Esophagus (tissue), 2 donors: ENCODE data around the gene PTPRF. TPM values are rescaled to one million over a fixed set of nuclear protein-coding genes. Genes with fewer than 3 reads are reported as not detected.

Experiments
- H3K27ac ChIP-seq, 2 donors: one replicate each; pipeline ENCODE4 v1.5.1; 2013; ENCODE audit warnings: low read depth in 2 of 2, mild to moderate bottlenecking in 2 of 2, inconsistent platforms in 1 of 2, low read length in 1 of 2, moderate library complexity in 1 of 2
- H3K27me3 ChIP-seq, 2 donors: one replicate each; pipeline ENCODE4 v1.6.1; 2013; ENCODE audit warnings: low read length in 2 of 2, control low read depth in 1 of 2, mild to moderate bottlenecking in 1 of 2; ENCODE audit not compliant: insufficient read depth in 2 of 2, control insufficient read depth in 1 of 2
- H3K36me3 ChIP-seq, 2 donors: one replicate each; pipeline ENCODE4 v1.6.1; 2013; ENCODE audit warnings: low read length in 1 of 2; ENCODE audit not compliant: control insufficient read depth in 2 of 2, insufficient read depth in 2 of 2
- H3K4me1 ChIP-seq, 2 donors: one replicate each; pipeline ENCODE4 v1.6.1; 2013; ENCODE audit warnings: low read length in 1 of 2; ENCODE audit not compliant: control insufficient read depth in 2 of 2, insufficient read depth in 2 of 2
- H3K4me3 ChIP-seq, 2 donors: one replicate each; pipeline ENCODE4 v1.5.1; 2013; ENCODE audit warnings: low read length in 2 of 2, mild to moderate bottlenecking in 2 of 2, low read depth in 1 of 2, moderate library complexity in 1 of 2
- H3K9me3 ChIP-seq, 2 donors: one replicate each; pipeline ENCODE4 v1.6.1; 2013; ENCODE audit warnings: mild to moderate bottlenecking in 2 of 2, low read depth in 1 of 2, low read length in 1 of 2, moderate library complexity in 1 of 2; ENCODE audit not compliant: control insufficient read depth in 2 of 2, insufficient read depth in 1 of 2
- WGBS, 2 donors: extraction: QIAGEN DNeasy Blood & Tissue Kit; methylation state at CpG; one replicate each; pipeline ENCODE4 v1.1.7; 2013; 5-methylcytosine and 5-hydroxymethylcytosine counted together
- polyA plus RNA-seq, 2 donors: library from polyadenylated mRNA; stranded (reverse); fragments of 200-250 nt; gene quantifications; one replicate each; pipeline ENCODE4 v1.2.3, GENCODE V29; 2013
- donor health status: healthy with polysubstance abuse.
- donor health status: Bipolar disorder and iron deficiency.

The PTPRF gene
- polyA plus RNA-seq, 2 donors: 62.7 to 69.9 TPM

DNA sequence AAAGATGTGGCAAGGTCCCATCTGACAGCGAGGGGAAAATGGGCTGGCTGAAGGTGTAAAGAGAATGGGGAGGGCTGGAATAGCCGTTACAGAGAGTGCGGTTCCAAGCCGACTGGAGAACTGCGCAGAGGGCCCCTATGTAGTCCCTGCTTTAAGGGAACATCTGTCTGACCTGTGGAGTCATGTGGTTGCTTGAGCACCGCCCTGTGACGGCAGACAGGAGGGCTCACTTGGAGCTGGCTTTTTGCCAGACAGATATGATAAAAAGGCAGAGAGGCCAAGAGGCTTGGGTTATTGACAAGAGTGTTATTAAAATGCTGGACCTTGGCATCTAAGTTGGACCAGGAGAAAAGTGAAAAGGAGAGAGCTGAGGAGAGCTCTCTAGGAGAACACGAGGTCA, 5.9 kb upstream of the PTPRF start:
- Histone ChIP-seq H3K27ac (no peak overlapping the region), H3K9me3 (no peaks in the 10 kb centered on the region), H3K4me3 (no peak overlapping the region), H3K36me3 (no peaks in the 10 kb centered on the region), H3K27me3 (no peaks in the 10 kb centered on the region), H3K4me1 (no peaks in the 10 kb centered on the region)
- 67 to 72% methylated on average over 8 of the region's 8 CpGs for WGBS, 2 donors

DNA sequence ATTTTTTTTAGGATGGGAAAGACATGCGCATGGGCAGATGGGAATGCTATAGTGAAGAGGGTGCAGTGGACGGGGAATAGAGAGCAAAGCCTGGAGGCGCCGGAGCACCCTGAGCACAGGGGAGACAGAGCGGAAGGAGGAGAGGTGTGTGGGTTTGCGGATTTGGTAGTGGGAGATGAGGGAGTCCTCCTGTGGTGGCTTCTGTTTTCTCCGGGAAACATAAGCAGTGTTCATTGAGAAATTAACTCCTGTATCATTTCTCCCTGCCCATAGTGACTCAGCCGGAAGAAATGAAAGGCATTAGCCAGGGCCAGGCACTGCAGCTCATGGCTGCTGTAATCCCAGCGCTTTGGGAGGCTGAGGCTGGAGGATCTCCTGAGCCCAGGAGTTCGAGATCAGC, 4.7 kb upstream of the PTPRF start:
- H3K36me3 ChIP-seq: no peaks in the 10 kb centered on the region
- H3K27ac ChIP-seq: no peak overlapping the region
- 80 to 84% methylated on average over 10 of the region's 10 CpGs for WGBS, 2 donors
- H3K4me1 ChIP-seq: no peaks in the 10 kb centered on the region
- no peaks in the 10 kb centered on the region for H3K9me3 ChIP-seq
- H3K4me3 ChIP-seq: no peak overlapping the region
- no peaks in the 10 kb centered on the region for H3K27me3 ChIP-seq

GRCh38 chr1:43527111-43527878, 3.4 kb upstream of the PTPRF start:
- Histone ChIP-seq H3K4me3 (no peak overlapping the region), H3K27me3 (no peaks in the 10 kb centered on the region), H3K4me1 (peaks cover 0 to 4% of the 10 kb centered on the region in 2 donors), H3K27ac (no peak overlapping the region), H3K9me3 (no peaks in the 10 kb centered on the region), H3K36me3 (no peaks in the 10 kb centered on the region)
- WGBS, 2 donors: 84 to 90% methylated on average over 12 of the region's 12 CpGs

DNA sequence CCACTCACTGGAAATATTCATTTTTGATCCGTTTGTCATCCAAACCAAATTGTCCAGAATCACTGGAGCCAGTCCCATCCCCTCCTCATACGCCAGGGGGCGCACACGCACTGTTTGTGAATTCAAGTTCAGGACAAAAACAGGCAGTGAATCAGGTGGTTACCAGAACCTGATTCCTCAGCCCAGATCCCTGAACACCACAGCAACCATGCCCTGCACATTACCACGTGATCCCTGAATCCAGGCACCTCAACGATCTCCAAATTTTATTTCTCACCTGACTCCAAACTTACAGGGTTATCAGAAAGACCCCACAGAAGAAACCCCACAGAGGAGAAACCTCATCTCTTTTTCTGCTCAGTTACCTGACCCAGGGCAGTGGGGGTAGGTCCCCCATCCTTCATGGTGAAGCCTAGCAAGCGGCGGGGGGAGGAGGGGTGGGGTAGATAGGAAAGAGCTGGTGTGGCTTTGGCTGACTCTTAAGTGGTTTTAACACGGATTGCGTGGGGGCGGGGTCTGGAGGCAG, 1.4 kb upstream of the PTPRF start:
- peaks cover 3 to 4% of the 10 kb centered on the region in 2 donors for H3K4me1 ChIP-seq
- no peaks in the 10 kb centered on the region for H3K36me3 ChIP-seq
- WGBS, 2 donors: 12 to 32% methylated on average over 11 of the region's 11 CpGs
- no peaks in the 10 kb centered on the region for H3K27me3 ChIP-seq
- no peak overlapping the region for H3K27ac ChIP-seq
- no peak overlapping the region for H3K4me3 ChIP-seq
- no peaks in the 10 kb centered on the region for H3K9me3 ChIP-seq

GRCh38 chr1:43531107-43531905, 623 bp downstream of the PTPRF start:
- Histone ChIP-seq H3K4me3 (peak overlapping the region; percentile 74 to 81), H3K4me1 (peaks cover 11 to 18% of the 10 kb centered on the region in 2 donors), H3K9me3 (no peaks in the 10 kb centered on the region), H3K27ac (peak overlapping the region; percentile 80 to 91), H3K27me3 (no peaks in the 10 kb centered on the region), H3K36me3 (no peaks in the 10 kb centered on the region)
- 1% methylated on average over 30 to 102 of the region's 102 CpGs for WGBS, 2 donors

- Histone ChIP-seq H3K36me3 (no peaks in the 10 kb centered on the region), H3K9me3 (no peaks in the 10 kb centered on the region), H3K27me3 (no peaks in the 10 kb centered on the region), H3K4me3 (peak overlapping the region; percentile 74 to 81), H3K27ac (peak overlapping the region; percentile 80 to 91), H3K4me1 (peaks cover 12 to 22% of the 10 kb centered on the region in 2 donors)
- WGBS, 2 donors: 17 to 24% methylated on average over 15 of the region's 15 CpGs
Measured at GRCh38 chr1:43531906-43532584, 1.4 kb downstream of the PTPRF start.

- H3K36me3 ChIP-seq: no peaks in the 10 kb centered on the region
- H3K27ac ChIP-seq: peak overlapping the region; percentile 70 to 80
- peaks cover 12 to 26% of the 10 kb centered on the region in 2 donors for H3K4me1 ChIP-seq
- no peaks in the 10 kb centered on the region for H3K27me3 ChIP-seq
- peak overlapping the region; percentile 74 to 81 for H3K4me3 ChIP-seq
- WGBS, 2 donors: 36 to 47% methylated on average over 5 of the region's 5 CpGs
- H3K9me3 ChIP-seq: no peaks in the 10 kb centered on the region
Measured at GRCh38 chr1:43532716-43533115, 2.0 kb downstream of the PTPRF start.

DNA sequence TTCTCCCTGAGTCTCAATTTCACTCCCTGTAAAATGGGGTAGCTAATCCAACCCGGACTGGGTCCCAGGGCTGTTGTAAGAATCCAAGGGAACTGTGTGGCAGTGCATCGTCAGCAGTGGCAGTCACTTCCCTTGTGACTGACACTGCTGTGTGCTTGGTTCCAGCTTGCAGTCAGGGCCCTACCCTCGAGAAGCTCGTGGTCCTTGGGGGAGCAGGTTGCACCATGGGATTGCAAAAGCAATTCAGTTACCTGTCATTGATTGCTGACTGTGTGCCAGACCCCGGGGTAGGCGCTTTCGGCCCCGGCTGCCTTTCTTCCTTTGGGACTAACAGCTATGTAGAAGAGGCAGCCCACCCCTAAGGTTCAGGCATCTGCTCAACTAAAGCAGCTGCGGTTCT, 2.9 kb downstream of the PTPRF start:
- 47 to 51% methylated on average over 9 of the region's 9 CpGs for WGBS, 2 donors
- Histone ChIP-seq H3K27me3 (no peaks in the 10 kb centered on the region), H3K4me3 (no peak overlapping the region), H3K27ac (peak overlapping the region; percentile 63 to 80), H3K4me1 (peaks cover 12 to 27% of the 10 kb centered on the region in 2 donors), H3K36me3 (peaks cover under 1 to 4% of the 10 kb centered on the region in 2 donors), H3K9me3 (no peaks in the 10 kb centered on the region)

GRCh38 chr1:43534256-43534655, 3.6 kb downstream of the PTPRF start:
- peak overlapping the region; percentile 79 to 80 for H3K27ac ChIP-seq
- H3K4me1 ChIP-seq: peaks cover 12 to 27% of the 10 kb centered on the region in 2 donors
- no peak overlapping the region for H3K4me3 ChIP-seq
- H3K36me3 ChIP-seq: peaks cover 4% of the 10 kb centered on the region in 2 donors
- 75 to 77% methylated on average over 2 of the region's 2 CpGs for WGBS, 2 donors
- H3K27me3 ChIP-seq: no peaks in the 10 kb centered on the region
- H3K9me3 ChIP-seq: no peaks in the 10 kb centered on the region
